Measurements from ENCODE around the gene SEPSECS. TPM values are rescaled to one million over a fixed set of nuclear protein-coding genes. Genes with fewer than 3 reads are reported as not detected.

Gene SEPSECS
- total RNA-seq, 2 donors from 2014 or later = 13.1 to 16.3 TPM

DNA sequence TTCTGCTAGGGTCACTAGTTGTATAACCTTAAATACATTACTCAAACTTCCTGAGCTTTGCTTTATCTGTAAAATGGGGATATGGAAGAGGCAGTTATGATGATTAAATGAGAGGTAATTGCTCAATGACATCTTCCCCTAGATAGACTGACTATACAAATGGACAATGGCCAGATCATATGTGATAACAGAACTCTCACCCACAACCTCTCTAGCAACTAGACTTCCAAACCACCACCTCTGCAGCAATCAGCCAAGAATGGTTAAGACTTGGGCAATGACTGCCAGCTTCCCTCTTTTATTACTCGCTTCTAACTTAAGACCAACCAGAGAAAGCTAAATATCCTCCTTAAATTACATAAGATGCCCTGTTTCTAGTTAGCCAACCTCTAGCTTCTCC, 2.9 kb upstream of the SEPSECS start:
- no peak overlapping the region for H3K27ac ChIP-seq
- TF ChIP-seq, protein P1, sequence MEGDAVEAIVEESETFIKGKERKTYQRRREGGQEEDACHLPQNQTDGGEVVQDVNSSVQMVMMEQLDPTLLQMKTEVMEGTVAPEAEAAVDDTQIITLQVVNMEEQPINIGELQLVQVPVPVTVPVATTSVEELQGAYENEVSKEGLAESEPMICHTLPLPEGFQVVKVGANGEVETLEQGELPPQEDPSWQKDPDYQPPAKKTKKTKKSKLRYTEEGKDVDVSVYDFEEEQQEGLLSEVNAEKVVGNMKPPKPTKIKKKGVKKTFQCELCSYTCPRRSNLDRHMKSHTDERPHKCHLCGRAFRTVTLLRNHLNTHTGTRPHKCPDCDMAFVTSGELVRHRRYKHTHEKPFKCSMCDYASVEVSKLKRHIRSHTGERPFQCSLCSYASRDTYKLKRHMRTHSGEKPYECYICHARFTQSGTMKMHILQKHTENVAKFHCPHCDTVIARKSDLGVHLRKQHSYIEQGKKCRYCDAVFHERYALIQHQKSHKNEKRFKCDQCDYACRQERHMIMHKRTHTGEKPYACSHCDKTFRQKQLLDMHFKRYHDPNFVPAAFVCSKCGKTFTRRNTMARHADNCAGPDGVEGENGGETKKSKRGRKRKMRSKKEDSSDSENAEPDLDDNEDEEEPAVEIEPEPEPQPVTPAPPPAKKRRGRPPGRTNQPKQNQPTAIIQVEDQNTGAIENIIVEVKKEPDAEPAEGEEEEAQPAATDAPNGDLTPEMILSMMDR (IDR thresholded peaks at IDR 0.05) = no peak
- H3K27me3 ChIP-seq = no peaks in the 10 kb centered on the region
- no peaks in the 10 kb centered on the region for H3K9me3 ChIP-seq
- intact Hi-C loops (cut with DNase I) = loop anchor here (10.0 kb wide), 1 partner anchor 152 kb away; the partner anchor contains the start of gene ZCCHC4
- H3K36me3 ChIP-seq = no peaks in the 10 kb centered on the region
- H3K4me3 ChIP-seq = no peak overlapping the region
- no peak for DNase-seq
- H3K9ac ChIP-seq (ENCODE audit: low read depth in 2 of 2, low read length in 2 of 2) = no peak overlapping the region
- H3K4me1 ChIP-seq = peaks cover 5% of the 10 kb centered on the region

DNA sequence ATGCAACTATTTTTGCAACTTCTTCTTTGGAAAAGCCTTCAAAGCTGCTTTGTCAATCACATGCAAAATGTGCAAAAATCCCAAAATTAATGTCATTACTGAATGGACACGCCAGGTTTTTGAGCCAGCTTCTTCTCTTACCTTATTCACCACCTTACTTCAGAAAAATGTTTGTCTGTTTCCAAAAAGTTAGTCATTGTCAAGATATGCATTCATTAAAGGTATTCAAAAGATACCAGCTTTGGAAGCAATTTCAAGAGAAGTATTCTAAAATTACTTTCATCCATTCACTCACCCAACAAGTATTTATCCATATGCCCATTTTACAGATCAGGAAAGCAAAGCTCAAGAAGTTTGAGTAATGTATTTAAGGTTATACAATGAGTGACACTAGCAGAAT, 2.3 kb upstream of the SEPSECS start:
- TF ChIP-seq, protein P1 (IDR thresholded peaks at IDR 0.05) = no peak
- intact Hi-C loops (cut with DNase I) = loop anchor here (10.0 kb wide), 1 partner anchor 152 kb away; the partner anchor contains the start of gene ZCCHC4

DNA sequence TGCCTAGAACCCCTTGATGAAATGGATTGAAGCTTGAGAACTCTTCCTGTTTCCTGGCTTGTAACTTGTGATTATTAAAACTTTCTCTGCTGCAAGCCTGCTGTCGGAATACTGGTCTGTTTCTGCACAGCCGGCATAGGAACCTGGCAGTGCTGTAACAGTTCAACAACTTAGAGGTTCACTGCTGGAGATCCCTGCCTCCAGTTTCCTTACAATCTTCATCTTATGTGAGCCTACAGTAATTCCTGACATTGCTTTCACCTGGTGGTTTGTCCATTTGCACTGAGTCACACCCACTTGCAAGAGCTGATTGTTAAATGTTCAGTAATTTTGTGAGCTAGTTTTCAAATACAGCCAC, 1.3 kb upstream of the SEPSECS start:
- Histone ChIP-seq H3K9ac (ENCODE audit: low read depth in 2 of 2, low read length in 2 of 2) (peak overlapping the region in 1 of 2 donors; percentile 96), H3K4me1 (peaks cover 5% of the 10 kb centered on the region), H3K4me3 (peak overlapping the region; percentile 86), H3K27ac (peak overlapping the region; percentile 99), H3K9me3 (no peaks in the 10 kb centered on the region), H3K27me3 (no peaks in the 10 kb centered on the region), H3K36me3 (no peaks in the 10 kb centered on the region)
- TF ChIP-seq, protein P1 (IDR thresholded peaks at IDR 0.05) = no peak
- no peak for DNase-seq
- intact Hi-C loops (cut with DNase I) = loop anchor here (10.0 kb wide), 1 partner anchor 153 kb away; the partner anchor contains the start of gene ZCCHC4

More for the DNA sequence above, 2.3 kb upstream of the SEPSECS start:
- Histone ChIP-seq H3K27ac (no peak overlapping the region), H3K9me3 (no peaks in the 10 kb centered on the region), H3K27me3 (no peaks in the 10 kb centered on the region), H3K9ac (ENCODE audit: low read depth in 2 of 2, low read length in 2 of 2) (no peak overlapping the region), H3K4me1 (peaks cover 5% of the 10 kb centered on the region), H3K4me3 (no peak overlapping the region), H3K36me3 (no peaks in the 10 kb centered on the region)
- DNase-seq = no peak

DNA sequence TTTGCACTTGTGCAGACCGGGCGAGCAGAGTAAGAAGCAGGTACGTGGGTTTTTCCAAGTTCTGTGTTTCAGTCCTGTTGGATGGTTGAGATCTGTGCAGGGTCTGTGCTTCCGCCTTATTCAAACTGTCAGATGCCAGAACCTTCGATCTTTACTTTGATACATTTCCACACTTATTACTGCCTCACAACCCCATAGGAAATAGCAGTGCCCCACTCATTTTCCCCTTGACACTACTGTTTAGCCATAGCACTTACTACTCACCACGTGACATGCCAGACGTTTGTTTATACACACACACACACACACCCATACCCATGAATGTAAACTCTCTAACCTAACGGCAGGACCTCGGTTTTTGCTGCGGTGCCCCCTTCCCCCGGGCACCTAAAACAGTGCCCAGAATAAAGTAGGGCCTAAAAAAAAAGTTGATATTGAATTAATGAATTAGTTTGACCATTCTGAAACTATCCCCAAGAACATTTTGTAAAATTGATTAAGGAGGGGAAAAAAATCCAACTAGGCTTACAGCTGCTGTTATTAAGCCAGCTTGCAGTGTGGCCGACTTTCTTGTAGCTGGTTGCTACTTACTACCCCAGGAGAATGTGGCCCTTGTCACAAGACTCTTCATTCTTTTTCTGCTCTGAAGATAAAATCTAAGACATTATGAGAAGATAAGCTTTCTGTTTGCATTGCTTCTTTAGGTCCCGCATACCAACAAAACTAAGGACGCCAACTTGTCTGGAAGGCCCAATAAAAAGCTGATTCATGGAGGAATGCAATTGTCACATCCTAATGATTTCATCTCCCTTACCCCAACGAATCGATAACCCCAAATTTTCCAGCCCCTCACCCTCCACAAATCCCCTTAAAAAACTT, 704 bp upstream of the SEPSECS start:
- Histone ChIP-seq H3K9me3 (no peaks in the 10 kb centered on the region), H3K4me3 (peak overlapping the region; percentile 86), H3K27ac (peak overlapping the region; percentile 99), H3K4me1 (peaks cover 5% of the 10 kb centered on the region), H3K9ac (ENCODE audit: low read depth in 2 of 2, low read length in 2 of 2) (peak overlapping the region; percentile 37 to 96), H3K36me3 (no peaks in the 10 kb centered on the region), H3K27me3 (no peaks in the 10 kb centered on the region)
- intact Hi-C loops (cut with DNase I) = loop anchor here (10.0 kb wide), 1 partner anchor 154 kb away; the partner anchor contains the start of gene ZCCHC4
- TF ChIP-seq, protein P1 (IDR thresholded peaks at IDR 0.05) = no peak
- DNase-seq = no peak

DNA sequence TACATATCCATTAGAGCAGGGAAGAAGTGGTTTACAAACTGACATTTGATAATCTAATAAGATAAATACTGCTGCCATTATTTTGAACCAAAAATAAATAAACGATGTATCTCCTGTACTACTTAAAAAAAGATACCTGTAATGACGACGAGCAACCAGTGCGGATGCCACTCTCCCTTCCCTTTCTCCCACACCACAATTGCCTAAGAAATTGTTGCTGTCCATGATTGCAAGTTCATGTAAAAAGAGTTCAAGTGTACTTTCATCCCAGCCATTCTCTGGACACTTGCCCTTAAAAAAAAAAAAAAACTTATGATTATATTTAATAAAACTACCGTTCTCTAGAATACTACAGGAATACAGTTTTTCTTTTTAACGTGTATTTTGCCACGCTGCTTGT, 1.4 kb downstream of the SEPSECS start:
- DNase-seq = no peak
- H3K27me3 ChIP-seq = no peaks in the 10 kb centered on the region
- peaks cover 5% of the 10 kb centered on the region for H3K4me1 ChIP-seq
- TF ChIP-seq, protein P1 (IDR thresholded peaks at IDR 0.05) = no peak
- no peaks in the 10 kb centered on the region for H3K36me3 ChIP-seq
- no peak overlapping the region for H3K27ac ChIP-seq
- intact Hi-C loops (cut with DNase I) = no loop called here
- H3K9ac ChIP-seq (ENCODE audit: low read depth in 2 of 2, low read length in 2 of 2) = no peak overlapping the region
- H3K4me3 ChIP-seq = no peak overlapping the region
- no peaks in the 10 kb centered on the region for H3K9me3 ChIP-seq

All from colonic mucosa (tissue), 4 donors.